ENCODE measurements around the gene TRIM31.
"Not testable (repeated sequence)": the region's sequence is repeated elsewhere in the genome, so short reads cannot be mapped to it uniquely, and the experiment has no call there.

Gene TRIM31

GRCh38 chr6:30147096-30147495 is 34.2 kb upstream of the TRIM31 start:
- no peak for DNase-seq

GRCh38 chr6:30145818-30146217 is 32.9 kb upstream of the TRIM31 start:
- no peak for DNase-seq

GRCh38 chr6:30144811-30145210 is 31.9 kb upstream of the TRIM31 start:
- DNase-seq = no peak

- no peak for DNase-seq
Observed at GRCh38 chr6:30143780-30144179, 30.9 kb upstream of the TRIM31 start.

GRCh38 chr6:30142665-30143064 is 29.8 kb upstream of the TRIM31 start:
- DNase-seq = no peak

GRCh38 chr6:30140240-30140639 is 27.4 kb upstream of the TRIM31 start:
- DNase-seq = not testable (repeated sequence)

- DNase-seq = no peak
Observed at GRCh38 chr6:30136570-30137286, 23.8 kb upstream of the TRIM31 start.

GRCh38 chr6:30135757-30136156 is 22.9 kb upstream of the TRIM31 start, which contains the start of gene TRIM40:
Gene TRIM40, plus strand, starts transcription at chr6:30136140. Its CDS starts 897 bp downstream, at chr6:30137037.
- DNase-seq = no peak

- DNase-seq = no peak
Observed at GRCh38 chr6:30135147-30135546, 22.3 kb upstream of the TRIM31 start.

- DNase-seq = no peak
Observed at GRCh38 chr6:30131947-30132497, 19.1 kb upstream of the TRIM31 start.

GRCh38 chr6:30130887-30131862 is 18.3 kb upstream of the TRIM31 start:
- DNase-seq = peak; percentile 41

- DNase-seq = no peak
Observed at GRCh38 chr6:30130179-30130679, 17.3 kb upstream of the TRIM31 start.

GRCh38 chr6:30129265-30130178 is 16.6 kb upstream of the TRIM31 start:
- no peak for DNase-seq

GRCh38 chr6:30127238-30128093 is 14.6 kb upstream of the TRIM31 start:
- no peak for DNase-seq

- DNase-seq = no peak
Observed at GRCh38 chr6:30122515-30122914, 9.6 kb upstream of the TRIM31 start.

GRCh38 chr6:30121446-30122366 is 8.8 kb upstream of the TRIM31 start:
- DNase-seq = no peak

GRCh38 chr6:30118691-30119090 is 5.8 kb upstream of the TRIM31 start:
- not testable (repeated sequence) for DNase-seq

GRCh38 chr6:30116724-30117123 is 3.8 kb upstream of the TRIM31 start:
- DNase-seq = no peak

- DNase-seq = no peak
Observed at GRCh38 chr6:30113841-30114240, 951 bp upstream of the TRIM31 start.

- no peak for DNase-seq
Observed at GRCh38 chr6:30112402-30112994, 392 bp downstream of the TRIM31 start.

All from GF-D8 (cell line).